HG02840 (cell line): ENCODE results near the gene LTB4R.
"Not testable (repeated sequence)": the region's sequence is repeated elsewhere in the genome, so short reads cannot be mapped to it uniquely, and the experiment has no call there.

Experiments used
- ATAC-seq: cut with Tn5 transposase; IDR thresholded peaks from one replicate; pipeline ENCODE4 v1.9.1; 2021; ENCODE audit warnings: mild to moderate bottlenecking, moderate library complexity, moderate number of reproducible peaks; ENCODE audit not compliant: unreplicated experiment, low FRiP score

Gene LTB4R

DNA sequence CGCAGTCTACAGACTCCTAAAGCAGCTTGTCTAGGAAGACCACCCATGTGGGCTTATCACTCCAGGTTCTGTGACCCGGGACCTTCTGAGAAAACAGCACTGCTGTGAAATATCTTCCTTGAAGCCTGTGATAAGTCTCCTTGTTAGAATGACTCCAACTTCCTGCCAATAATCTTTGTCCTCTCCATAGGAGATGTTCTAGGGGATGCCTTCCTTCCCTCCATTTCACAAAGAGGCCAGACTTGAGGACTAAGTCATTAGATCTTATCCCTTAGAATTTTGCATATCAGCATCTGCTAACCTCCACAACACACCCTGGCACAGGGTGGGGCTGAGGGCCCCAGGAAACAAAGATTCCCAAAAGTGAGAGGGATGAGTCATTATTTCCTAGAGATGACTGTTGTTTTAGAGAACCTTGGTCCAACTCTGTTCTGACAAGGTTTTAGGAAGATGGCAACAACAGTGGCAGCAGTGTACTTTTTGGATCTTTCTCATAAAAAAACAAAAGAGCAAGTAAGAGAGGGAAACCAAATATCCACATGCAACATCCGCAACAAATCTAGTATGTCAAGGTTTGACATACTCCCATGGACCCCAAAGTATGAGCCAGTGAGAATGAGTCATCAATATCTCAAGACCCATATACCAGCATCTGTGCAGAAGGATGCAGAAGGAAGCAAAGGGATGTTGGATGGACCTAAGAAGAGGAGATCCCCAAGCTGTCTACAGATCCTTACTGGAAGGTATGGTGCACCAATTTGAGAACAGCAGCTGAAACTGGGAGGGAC lies 6.0 kb downstream of the LTB4R start:
- no peak for ATAC-seq

DNA sequence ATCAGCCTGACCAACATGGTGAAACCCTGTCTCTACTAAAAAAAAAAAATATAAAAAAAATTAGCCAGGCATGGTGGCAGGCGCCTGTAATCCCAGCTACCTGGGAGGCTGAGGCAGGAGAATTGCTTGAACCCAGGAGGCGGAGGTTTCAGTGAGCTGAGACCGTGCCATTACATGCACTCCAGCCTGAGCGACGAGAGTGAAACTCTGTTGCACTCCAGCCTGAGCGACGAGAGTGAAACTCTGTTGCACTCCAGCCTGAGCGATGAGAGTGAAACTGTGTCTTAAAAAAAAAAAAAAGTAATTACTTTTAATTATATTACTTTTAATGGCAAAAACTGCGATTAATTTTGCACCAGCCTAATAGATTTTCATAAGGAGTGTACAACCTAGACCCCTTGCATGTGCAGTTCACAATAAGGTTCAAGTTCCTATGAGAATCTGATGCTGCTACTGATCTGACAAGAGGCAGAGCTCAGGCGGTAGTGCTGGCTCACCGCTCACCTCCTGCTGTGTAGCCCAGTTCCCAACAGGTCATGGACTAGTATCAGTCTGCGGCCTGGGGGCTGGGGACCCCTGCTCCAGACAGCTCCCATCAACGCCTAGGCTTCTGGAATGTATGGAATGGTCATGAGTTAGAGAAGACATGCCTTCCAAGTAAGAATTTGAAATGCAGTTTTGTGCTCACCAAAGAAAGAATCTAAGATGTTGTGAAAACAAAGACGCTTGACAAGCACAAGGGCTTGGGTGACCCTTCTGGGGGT lies 10.1 kb downstream of the LTB4R start:
- ATAC-seq: no peak

DNA sequence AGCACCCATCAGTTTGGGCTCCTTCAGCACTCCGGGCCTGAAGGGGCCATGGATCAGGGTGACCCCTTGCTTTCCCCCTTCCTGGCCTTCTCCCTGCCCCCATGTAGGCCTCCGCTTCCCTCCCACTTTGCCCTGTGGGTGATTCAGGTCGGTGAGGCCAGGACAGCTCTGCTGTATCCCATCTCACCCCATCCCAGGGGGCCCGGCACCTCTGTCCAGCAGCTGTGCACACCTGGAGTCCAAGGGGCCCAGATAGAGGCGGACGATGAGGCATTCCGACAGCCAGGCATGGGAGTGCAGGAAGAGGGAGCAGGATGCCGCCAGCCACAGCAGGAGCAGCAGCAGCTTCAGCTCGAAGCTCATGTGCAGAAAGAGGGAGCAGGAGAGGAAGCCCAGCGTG lies 11.4 kb downstream of the LTB4R start:
- no peak for ATAC-seq

DNA sequence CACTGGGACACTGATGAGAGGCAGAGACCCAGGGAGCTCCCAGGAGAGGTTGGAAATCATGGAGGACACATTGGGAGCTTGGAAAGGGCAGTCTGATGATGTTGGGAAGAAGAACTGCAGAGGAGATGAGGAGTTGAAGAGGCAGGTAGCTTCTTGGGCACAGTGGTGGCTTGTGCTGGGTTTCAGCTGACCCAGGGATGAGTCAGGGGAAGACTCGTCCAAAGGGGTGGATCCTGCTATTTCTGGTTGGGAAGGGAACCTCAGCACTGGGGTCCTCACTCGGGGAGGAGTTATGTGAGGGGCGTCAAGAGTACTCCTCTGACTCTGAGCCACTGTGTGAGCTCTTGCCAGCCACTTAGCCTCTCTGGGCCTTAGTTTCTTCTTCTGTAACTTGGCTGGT lies 12.0 kb downstream of the LTB4R start:
- no peak for ATAC-seq

DNA sequence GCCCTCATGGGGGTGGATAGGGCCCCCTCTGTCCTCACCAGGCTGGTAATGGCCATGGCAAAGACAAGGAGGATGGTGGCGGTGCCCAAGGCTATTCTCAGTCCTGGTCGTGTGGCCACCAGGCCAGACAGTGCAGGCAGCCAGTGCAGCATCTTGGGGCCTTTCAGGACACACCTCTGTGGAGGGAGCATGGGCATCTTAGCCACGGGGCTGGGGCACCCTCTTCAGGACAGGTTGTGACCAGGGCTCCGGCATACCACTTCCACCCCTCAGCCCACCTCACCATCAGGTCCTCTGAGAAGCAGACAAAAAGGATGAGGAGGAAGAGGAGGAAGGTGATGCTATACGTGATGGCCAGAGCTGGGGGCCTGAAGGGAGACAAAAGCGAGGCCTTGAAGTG lies 12.7 kb downstream of the LTB4R start:
- no peak for ATAC-seq

DNA sequence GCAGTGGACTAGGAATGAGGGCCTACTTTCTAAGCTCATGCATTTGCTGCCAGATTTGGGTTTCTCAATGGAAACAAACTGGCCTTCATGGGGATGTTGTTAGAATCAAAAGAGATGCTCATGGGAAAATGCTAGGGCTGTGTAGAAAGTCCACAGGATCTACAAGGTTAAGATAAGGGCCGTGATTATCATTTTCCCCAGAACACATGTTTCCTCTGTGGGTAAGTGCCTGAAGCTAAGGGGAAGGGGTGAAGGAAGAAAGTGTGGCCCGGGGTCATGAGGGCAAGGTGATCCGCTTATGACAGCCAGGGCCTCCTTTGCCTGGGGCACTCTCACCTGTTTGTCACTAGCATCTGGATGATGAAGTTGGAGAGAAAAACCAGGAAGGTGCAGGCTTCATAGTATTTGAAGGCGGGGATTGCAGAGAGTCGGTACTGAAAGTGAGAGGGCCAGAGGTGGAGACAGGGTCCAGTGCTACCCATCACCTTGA lies 13.8 kb downstream of the LTB4R start:
- no peak for ATAC-seq

DNA sequence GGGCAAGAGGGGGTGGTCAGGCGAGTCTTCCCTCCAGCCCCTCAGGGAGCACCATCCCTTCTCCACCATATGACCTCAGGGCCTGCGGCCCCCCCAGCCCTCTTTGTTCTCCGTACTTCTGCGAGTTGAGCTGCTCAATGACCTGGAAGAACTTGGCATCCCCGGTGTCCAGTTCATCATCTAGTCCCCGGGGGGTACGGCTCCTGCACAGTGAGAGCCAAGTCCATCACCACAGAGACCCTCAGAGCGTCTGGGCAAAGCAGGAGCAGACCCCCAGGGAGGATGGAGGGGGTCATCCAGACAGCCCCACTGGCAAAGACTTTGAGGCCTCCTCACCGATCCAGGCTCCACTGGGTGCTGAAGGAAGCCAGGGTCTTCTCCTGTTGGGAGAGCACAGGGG lies 14.7 kb downstream of the LTB4R start:
- no peak for ATAC-seq

DNA sequence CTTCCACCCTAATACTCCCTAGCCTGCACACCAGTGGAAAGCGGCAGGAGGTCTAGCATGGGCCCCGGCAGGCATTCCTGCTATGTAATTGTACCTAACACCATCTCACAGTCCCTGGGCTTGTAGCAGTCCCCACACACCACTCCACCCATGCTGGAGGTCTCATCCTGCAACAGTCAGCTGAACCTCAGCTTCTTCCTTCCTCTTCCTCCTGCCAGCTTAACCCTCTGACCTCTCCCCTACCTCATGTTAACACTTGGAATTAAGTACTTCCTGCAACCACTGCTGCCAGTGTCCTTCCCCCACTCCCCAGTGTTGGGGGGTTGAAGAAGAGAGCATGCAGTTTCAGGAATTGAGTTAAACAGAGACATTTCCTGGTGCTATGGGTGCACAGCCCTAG lies 16.0 kb downstream of the LTB4R start:
- no peak for ATAC-seq

DNA sequence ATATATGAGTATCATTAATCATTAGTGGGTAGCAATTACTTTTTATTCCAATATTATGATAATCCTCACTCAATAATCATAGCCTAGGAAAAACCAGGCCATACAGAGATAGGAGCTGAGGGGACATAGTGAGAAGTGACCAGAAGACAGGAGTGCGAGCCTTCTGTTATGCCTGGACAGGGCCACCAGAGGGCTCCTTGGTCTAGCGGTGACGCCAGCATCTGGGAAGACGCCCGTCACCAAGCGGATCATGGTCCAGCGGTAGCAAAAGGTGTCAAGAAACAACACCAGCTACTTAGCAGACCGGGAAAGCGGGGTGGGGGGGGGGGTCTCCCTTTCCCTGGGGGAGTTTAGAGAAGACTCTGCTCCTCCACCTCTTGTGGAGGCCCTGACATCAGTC lies 16.6 kb downstream of the LTB4R start:
- ATAC-seq: not testable (repeated sequence)

DNA sequence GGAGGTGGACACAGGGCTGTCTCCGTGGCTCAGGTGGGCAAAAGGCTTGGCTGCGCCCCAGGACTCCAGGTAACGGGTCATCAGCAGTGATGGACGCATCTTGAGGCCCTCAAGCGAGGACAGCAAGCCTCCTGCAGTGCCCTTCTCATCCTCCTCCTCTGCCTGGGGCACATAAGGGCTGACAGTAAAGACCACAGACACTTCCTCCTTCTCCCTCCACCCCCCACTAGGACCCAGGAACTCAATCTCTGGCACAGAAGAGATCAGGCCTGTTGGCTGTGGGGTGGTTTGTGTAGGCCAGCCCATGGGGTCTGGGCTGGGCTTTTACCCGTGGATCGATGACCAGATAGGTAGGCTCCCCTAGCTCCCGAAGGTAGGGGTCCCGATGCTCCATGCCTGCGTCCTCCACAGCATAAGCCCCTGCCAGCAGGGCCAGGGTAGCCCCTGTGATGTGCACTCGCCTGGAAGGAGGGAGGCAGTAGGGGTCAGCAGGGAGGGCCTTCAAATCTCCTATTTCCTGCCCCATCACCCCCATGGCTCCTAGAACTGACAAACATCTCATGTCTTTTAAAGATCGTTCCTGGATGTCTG lies 17.9 kb downstream of the LTB4R start:
- ATAC-seq: no peak

DNA sequence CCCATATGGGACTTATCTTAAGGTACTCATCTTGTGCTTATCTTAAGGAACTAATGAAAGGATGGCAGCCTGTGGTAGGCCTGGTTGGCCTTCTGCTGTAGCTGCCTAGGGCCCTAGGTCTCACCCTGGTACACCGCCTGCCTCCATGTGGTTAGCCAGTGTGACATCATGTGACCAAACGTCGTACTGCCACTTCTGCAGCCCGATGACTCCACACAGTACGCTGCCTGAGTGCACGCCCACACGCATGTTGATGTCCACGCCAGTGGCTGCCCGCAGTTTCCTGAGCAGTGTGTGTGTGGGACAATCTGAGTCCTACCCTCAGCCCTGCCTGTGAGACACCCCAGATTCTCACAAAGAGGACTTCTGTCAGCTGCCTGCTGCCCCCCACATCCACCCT lies 18.4 kb downstream of the LTB4R start:
- no peak for ATAC-seq

DNA sequence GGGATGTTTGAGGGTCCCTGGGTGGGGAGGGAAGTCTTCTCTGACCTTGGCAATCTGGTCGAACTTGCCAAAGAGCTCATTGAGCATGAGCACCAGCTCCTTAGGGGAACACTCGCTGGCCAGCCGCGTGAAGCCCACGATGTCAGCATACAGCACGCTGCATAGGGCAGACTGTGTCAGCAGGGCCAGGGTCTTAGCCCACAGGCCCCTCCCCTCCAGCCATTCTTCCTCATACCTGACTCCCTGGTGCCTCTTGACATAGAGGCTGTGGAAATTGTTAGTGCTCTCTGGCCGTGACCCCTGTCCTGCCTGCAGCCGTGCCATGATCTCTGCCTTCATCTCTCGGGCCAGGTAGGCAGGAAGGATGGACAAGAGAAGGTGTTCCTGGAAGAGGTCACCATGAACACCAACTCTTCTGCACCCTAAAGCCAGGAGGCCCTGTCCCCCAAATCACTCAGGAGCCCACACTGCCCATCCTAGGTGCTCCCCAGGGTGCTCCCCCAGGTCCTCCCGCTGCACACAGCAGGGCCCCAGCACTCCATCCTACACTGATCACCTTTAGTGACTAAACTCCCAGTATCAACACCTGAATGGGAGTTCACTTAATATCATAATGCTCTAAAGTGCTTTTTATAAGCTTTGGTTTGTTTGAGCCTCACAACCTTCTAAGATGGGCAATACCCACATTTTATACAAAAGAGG lies 19.8 kb downstream of the LTB4R start:
- ATAC-seq: no peak

DNA sequence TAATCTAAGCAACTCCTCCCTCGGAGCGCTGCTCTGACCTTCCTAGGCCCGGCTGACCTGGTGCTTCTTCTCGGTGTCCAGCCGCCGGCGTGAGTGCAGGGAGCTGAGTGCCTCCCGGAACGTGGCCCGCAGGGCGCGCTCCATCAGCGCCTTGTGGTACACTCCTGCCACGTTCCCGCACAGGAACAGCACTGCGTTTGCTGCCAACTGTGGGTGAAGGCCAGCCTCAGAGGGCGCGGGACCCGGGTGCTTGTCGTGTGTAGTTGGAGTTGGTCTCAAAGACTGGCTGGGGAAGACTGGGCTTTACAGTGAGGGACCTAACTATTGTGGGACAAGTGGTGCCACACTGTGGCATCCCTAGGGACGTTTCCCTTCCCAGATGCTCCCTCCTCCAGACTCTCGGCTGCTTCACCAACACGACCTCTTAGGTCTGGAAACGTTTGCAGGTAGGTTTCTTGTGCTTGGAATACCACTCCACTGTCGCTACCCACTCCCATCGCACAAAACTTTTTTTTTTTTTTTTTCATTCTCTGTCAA lies 20.5 kb downstream of the LTB4R start:
- no peak for ATAC-seq

DNA sequence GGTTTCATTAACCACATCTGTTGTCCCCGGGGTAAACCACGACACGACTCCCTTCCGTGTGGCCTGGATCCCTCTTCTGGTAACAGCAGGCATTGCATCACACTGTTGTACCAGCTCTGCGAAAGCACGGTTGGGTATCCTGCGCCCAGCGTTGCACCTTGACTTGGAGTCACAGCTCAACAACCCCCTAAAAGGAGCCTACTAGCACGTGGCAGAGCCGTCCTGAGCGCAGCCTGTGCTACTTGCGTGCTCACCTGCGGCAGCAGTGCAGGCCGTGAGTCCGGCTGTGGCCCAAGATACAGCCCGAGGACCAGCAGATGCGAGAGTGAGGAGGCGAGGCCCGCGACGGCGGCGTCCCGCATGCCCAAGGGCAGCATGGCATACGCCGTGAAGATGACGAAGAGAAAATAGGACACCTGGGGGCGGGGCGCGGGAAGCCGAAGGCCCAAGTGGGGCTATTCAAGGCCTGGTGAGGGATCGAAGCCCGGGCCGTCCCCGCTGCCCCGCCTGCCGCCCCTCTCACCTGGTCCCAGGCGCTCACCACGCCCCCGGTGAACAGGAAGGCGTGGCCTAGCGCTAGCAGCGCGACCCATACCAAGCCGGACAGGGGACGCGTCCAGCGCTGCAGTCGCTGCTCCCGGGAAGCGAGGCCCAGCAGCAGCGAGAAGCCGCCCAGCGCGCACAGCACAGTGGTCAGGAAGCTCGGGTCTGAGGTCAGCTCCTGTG lies 21.1 kb downstream of the LTB4R start:
- peak; percentile 68 for ATAC-seq

DNA sequence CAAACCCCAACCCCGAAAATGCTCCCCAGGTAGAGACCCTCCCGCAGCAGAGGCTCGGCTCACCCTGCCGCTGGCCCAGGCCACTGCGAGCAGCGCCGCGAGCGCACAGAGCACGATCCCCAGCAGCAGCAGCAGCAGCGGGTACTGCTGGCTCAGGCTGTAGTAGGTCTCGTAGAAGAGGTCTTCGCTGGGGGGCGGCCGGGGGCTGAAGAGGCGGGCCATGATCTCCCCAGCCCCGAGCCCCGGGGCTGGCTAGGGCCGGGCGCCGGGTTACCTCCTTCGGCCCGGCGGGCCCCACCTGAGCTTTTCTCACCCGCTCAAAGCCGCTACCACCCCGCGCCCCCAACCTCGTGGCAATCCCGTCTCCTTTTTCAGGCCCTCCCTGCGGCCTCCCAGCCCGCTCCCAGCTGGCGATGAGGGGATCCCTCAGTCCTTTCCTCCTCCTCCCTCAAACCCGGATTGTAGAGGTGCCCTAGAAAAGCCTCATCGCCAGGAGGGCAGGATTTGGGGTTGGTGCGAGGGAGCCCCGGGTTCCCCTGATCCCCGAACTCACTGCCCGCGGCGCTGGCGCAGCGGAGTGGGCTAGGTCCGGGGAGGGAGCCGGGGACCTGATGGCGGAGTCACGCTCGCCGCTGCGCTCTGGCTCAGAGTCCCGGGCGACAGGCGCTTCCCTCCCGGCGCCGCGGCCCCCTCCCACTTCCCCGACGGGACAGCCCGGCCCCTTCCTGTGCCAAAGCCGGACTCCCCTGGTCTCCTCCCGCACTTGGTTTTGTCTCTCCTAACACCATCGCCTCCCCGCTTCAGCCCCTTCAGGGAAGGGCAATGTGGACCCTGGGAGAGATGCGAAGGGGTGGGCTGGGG lies 23.4 kb downstream of the LTB4R start, which contains the start of gene ADCY4:
ADCY4 (minus strand) TSS at position 641 of the 861 bp plus-strand sequence; CDS start at position 222, 419 bp downstream.
- no peak for ATAC-seq

DNA sequence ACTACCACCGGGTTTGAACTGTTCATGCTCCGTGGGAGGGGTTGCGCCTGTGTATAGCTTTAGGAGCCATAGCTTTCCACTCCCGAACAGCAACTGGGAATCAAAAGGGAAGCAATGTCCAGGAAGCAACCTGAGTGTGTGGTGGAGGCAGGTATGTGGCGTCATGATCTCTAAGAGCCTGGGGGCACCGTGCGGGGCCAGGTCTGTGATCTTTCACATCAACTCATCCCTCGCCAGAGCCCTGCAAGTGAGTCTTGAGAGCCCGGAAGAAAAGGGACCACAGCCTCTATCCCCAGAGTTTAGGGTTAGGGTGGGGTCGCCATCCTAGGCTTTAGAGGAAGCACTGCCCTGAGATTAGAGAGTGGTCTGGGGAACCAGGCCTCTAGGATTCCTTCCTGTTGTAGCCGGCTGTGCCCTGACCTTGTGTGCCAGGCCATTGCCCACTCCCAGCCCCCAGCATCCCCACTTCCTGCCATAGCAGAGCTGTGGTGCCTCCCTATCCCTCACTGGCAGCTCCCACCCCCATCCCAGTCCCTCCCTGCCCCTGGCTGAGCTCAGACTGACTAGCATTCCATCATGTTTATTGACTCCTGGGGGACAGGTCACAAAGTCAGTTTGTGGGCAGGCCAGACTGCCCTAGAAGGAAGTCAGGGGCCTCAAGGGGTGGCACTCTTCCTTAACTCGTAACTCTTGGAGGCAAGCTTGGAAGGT lies 24.3 kb downstream of the LTB4R start:
- ATAC-seq: no peak

DNA sequence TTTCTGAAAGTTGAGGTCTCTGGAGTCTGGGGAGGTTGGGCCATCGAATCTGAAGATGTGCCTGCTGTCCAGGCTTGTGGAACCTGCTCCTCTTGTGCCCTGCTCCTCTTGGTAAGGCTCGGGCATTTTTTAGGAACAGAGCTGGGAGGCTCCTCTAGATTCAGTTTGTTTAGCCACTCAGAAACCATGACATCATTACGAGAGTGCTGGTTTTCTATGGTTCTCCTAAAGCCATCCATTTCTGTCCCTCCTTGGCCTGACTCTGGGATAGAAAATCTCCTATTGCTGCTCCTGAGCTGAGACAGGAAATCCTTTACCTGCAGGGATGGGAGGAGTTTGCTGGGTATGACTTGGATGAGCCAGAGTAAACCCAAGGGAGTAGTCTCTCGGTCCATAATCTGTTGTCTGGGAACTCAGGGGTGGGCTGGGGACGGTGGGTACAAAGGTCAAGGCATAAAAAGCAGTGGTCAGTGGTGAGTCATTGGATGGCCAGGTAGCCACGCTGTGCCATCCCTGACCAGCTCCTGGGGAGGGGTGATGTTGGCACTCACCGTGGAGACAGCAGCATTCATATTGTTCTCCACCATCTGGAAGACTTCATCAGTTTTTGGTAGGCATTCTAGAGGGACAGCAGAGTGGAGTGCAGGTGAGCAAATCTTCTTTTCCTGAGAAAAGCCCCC lies 26.0 kb downstream of the LTB4R start:
- ATAC-seq: no peak

DNA sequence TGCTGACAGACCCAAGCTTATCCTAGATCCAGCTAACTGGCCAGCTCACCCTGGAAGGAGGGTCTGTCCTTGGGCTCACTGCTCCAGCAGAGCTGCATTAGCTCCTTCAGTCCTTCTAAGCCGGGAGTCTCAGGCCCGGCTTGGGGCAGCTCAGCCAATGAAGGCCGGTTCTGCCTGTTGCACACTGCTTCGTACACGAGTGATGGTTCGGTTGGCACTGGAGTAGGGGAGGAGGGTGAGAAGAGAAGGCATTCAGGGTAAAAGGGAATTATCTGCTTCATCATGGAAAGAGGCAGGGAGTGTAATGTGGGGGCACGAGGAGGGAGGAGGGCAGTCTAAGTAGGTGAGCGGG lies 26.5 kb downstream of the LTB4R start:
- ATAC-seq: no peak
